GM12865 (cell line): ENCODE measurements around the gene COMP.

Experiments used
- DNase-seq: peaks from one replicate; pipeline ENCODE4 v3.0.0; 2010; ENCODE audit warnings: low read depth
- H3K4me3 ChIP-seq: 2 replicates; pipeline ENCODE4 v1.5.1; 2011; ENCODE audit warnings: mild to moderate bottlenecking, low read depth, low read length, control low read depth
- CTCF ChIP-seq: IDR thresholded peaks from 2 replicates; pipeline ENCODE4 v1.5.1; 2011; ENCODE audit warnings: low read length, control low read depth, low read depth, inconsistent platforms; ENCODE audit not compliant: insufficient read depth; ENCODE audit errors: missing control alignments

The COMP gene

DNA sequence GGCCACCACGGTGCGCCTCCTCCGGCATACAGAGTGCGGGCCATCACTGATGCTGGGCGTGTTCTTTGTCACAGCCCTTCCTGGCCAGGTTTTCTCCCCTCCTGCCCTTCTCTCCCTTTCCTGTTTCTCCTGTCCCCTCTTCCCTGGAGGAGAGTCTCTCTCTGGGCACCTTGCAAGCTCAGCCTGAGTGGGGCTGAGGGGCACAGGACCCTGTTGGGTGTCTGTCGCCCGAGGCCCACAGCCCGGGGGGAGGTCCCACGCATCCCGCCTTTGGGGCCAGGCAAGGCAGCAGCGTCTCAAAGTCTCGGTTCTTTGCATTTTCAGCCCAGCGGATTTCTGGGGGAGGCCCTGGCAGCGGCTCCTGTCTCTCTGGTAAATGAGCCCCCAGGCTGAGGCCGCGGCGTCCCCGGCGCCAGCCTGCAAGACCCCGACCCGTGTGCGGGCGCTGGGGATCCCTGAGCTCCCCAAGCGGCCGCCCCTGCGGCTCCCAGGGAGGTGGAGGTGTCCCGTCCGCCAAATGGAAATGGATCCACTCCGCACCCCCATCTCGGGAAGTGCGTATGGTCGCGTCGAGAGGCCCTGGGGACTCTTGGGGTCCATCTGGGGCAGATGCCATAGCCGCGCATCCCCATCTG, 47.2 kb downstream of the COMP start:
- no peak for TF ChIP-seq CTCF
- H3K4me3 ChIP-seq: no peak overlapping the region
- no peak for DNase-seq

DNA sequence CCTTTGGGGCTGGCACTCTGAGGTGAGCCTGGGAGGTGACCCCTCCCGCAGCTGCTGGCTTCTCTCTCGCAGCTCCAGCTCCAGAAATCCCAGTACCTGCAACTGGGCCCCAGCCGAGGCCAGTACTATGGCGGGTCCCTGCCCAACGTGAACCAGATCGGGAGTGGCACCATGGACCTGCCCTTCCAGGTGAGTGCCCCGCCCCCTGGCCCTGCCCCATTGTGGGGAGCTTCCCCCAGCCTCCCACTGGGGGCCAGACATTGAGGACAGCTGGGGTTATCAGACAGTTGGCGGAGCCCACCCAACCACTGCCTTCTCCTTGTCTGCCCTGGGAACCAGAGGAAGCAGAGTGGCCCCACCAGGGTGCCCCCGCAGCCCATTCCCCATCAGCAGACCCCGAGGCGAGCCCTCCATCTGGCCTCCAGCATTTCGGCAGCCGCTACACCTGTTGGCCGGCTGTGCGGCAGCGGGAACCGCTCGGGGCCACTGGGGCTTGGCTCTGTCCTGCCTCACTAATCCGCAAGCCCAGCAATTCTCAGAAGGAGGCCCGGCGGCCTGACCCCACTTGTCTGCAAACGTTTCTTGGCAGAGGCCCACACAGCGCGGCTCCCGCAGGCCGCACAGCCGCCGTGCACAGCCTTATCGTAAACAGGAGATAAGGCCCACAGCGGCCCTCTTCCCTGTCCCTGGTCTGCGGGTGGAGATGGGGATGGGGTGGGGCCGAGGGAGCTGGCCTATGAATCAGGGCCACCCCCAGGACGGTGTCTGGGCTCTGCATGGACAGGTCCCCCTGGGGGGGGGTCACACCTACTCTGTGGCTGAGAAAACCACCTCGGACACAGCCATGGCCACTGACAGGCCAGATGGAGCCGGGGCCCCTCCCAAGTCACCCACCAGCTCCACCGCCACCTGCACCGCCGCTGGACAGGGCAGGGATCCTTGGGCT, 48.0 kb downstream of the COMP start:
- DNase-seq: no peak
- TF ChIP-seq CTCF: no peak
- no peak overlapping the region for H3K4me3 ChIP-seq

DNA sequence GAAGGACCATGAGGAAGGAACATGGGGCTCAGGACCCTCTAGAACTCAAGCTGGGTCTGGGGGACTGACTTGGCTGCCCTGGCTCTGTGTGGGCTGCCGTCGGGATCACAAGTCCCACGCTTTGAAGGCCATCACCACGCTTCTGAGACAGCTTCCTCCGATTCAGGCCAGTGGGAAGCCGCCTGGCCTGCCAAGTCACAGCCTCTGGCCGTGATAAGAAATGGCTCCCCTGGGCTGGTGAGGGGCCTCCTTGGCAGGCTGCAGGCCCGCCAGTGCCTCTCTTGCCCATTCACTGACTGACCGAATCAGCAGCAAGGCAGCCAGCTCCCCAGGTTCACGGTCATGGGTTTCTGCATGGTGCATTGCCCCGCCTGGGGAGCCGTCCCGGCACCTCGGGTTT, 48.8 kb downstream of the COMP start:
- H3K4me3 ChIP-seq: no peak overlapping the region
- no peak for TF ChIP-seq CTCF
- no peak for DNase-seq

DNA sequence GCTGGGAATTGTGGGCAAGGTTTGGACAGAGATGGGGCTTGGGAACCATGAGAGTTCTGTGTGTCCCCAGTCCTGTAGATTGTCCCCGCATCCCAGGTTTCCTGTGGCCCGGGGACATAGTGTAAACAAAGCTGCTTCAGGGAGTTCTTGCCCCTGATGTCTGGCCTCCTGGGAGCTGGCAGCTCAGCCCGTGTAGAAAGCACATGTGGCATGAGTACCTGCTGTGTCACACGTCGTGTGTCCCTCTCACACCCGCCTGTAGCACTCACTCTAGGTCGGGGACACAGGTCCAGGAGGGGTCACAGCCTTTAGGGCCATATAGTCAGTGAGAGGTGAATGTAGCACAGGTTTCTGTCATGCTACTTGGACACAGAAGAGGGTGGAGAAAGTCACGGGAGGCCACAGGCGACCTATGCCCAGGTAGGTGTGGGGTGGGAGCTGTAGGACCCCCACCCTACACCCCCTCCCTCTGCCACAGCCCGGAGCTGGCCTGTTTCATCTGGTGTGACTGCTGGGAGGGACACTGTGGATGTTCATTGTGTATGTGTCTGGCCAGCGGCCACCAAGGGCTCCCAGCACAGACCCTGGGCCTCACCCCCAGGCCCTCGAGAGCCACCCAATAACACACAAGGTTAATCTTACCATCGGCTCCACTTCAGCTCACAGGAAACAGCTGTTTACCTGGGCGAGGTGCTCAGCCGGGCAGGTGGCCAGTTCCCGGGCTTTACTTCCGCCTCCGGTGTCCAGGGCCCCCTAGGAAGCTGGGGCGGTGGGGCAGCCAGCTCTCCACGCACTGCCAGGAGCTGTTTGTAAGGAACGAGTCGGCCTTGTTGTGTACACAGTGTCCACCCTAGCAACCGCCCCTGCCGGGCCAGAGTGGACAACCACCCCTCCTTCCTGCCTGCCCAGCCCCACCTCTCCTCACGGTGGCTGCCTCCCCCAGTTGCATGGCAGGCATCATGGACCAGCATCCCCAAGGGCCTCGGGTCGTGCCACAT, 49.7 kb downstream of the COMP start:
- H3K4me3 ChIP-seq: no peak overlapping the region
- TF ChIP-seq CTCF: no peak
- no peak for DNase-seq

DNA sequence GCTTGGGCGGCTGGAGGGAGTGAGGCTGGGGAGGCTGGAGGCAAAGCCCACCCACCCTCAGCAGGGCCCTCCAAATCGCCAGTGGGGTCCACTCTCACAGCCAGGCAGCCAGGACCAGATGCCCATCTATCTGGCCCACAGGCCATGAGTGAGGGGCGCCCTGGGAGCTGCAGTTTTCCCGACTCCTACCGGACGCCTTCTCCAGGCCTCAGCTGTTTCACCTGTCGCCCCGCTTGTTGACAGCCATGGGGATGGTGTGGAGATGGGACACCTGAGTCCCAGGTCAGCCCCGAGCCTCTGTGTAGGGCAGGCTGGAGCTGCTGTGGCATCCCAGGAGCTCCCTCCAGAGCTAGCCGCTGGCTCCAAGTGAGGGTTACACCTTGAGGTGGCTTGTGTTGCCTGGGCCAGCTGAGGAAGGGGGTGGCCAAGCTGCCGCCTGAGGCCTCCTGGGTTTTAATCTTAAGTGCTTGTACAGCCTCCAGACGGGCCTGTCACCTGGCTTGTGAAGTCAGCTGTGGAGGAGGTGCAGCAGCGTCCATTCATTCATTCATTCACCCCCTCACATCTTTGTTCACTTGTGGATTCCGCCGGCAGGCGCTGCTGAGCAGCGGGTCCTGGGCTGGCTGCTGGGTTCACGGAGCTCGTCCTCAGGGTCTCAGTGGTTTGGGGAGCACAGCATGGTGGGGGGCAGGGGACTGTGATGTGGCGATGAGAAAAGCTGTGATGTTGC, 52.0 kb downstream of the COMP start:
- DNase-seq: no peak
- no peak for TF ChIP-seq CTCF
- H3K4me3 ChIP-seq: no peak overlapping the region

DNA sequence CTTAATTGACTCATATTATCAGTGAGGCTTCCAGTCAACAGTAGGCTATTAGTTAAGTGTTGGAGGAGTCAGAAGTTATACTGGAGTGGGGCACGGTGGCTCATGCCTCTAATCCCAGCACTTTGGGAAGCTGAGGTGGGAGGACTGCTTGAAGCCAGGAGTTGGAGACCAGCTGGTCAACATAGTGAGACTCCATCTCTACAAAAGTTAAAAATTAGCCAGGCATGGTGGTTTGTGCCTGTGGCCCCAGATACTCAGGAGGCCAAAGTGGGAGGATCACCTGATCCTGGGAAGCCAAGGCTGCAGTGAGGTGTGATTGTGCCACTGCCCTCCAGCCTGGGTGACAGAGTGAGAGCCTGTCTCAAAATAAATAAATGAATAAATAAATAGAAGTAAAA, 53.2 kb downstream of the COMP start:
- no peak for DNase-seq

More for the DNA sequence above, 53.2 kb downstream of the COMP start:
- no peak for TF ChIP-seq CTCF
- no peak overlapping the region for H3K4me3 ChIP-seq
